HEK293T (cell line): ENCODE data around the gene LTO1.

Source experiments
- BHLHE40 ChIP-seq: fragments of 450-650 bp; IDR thresholded peaks from 2 replicates; pipeline ENCODE4 v1.6.1; 2016; ENCODE audit warnings: mild to moderate bottlenecking, moderate library complexity, borderline replicate concordance
- ELF4 ChIP-seq: fragments of 450-650 bp; IDR thresholded peaks from 2 replicates; pipeline ENCODE4 v1.6.1; 2017; ENCODE audit warnings: antibody characterized with exemption
- FOXA1 ChIP-seq: fragments of 450-650 bp; IDR thresholded peaks from 2 replicates; pipeline ENCODE4 v1.6.1; 2016; ENCODE audit warnings: mild to moderate bottlenecking
- FOXK2 ChIP-seq: fragments of 450-650 bp; IDR thresholded peaks from 2 replicates; pipeline ENCODE4 v1.6.1; 2016; ENCODE audit warnings: mild to moderate bottlenecking
- FOXM1 ChIP-seq: fragments of 450-650 bp; IDR thresholded peaks from 2 replicates; pipeline ENCODE4 v1.6.1; 2017; ENCODE audit warnings: mild to moderate bottlenecking, borderline replicate concordance
- HDGF ChIP-seq: fragments of 450-650 bp; IDR thresholded peaks from 2 replicates; pipeline ENCODE4 v1.6.1; 2017; ENCODE audit warnings: antibody characterized with exemption, borderline replicate concordance
- L3MBTL2 ChIP-seq: fragments of 450-650 bp; conservative IDR thresholded peaks from 2 replicates; pipeline ENCODE4 v1.6.1; 2016; ENCODE audit warnings: mild to moderate bottlenecking
- NFRKB ChIP-seq: fragments of 450-650 bp; IDR thresholded peaks from 2 replicates; pipeline ENCODE4 v1.6.1; 2016; ENCODE audit warnings: mild to moderate bottlenecking, moderate library complexity
- PKNOX1 ChIP-seq: fragments of 450-650 bp; IDR thresholded peaks from 2 replicates; pipeline ENCODE4 v1.6.1; 2016
- SP1 ChIP-seq: fragments of 450-650 bp; IDR thresholded peaks from 2 replicates; pipeline ENCODE4 v1.6.1; 2017
- TARDBP ChIP-seq: fragments of 450-650 bp; IDR thresholded peaks from 2 replicates; pipeline ENCODE4 v1.6.1; 2016

GRCh38 chr11:69671734-69672465 lies 3.3 kb downstream of the LTO1 start:
- TF ChIP-seq BHLHE40 (no peak), FOXM1 (no peak), TARDBP (no peak), NFRKB (no peak), ELF4 (no peak), HDGF (no peak), PKNOX1 (no peak), FOXA1 (no peak), FOXK2 (no peak), SP1 (no peak), L3MBTL2 (no peak)
